H1 (cell line): ENCODE measurements around the gene GBF1. TPM values are rescaled to one million over a fixed set of nuclear protein-coding genes. Genes with fewer than 3 reads are reported as not detected.
A peak's percentile ranks its signal among the peaks of the same experiment; 100 is the strongest.

Experiments used
- ASH2L ChIP-seq: fragments of 200-600, 300-600 bp; sonication (generic); IDR thresholded peaks from one replicate; pipeline ENCODE4 v1.7.1; 2017; ENCODE audit warnings: low read length
- CREB1 ChIP-seq: IDR thresholded peaks from 2 replicates; pipeline ENCODE4 v1.6.1; 2012; ENCODE audit warnings: inconsistent platforms
- CTCF ChIP-seq, 3 experiments: IDR thresholded peaks; 1 replicate in 2 of 3; 2 replicates in 1 of 3; pipeline versions ENCODE4 v1.5.1 to v1.6.1; 2011; ENCODE audit warnings: low read length in 3 of 3, mild to moderate bottlenecking in 3 of 3, inconsistent platforms in 2 of 3, low read depth in 1 of 3, moderate library complexity in 1 of 3; ENCODE audit not compliant: insufficient read depth in 1 of 3; ENCODE audit errors: control extremely low read depth in 1 of 3
- E2F6 ChIP-seq: IDR thresholded peaks from 2 replicates; pipeline ENCODE4 v1.6.1; 2012; ENCODE audit warnings: inconsistent platforms
- FOSL1 ChIP-seq: IDR thresholded peaks from 2 replicates; pipeline ENCODE4 v1.6.1; 2011; ENCODE audit warnings: mild to moderate bottlenecking, low read depth, low read length, moderate library complexity; ENCODE audit not compliant: insufficient read depth
- GABPA ChIP-seq: IDR thresholded peaks from 2 replicates; pipeline ENCODE4 v1.6.1; 2011; ENCODE audit warnings: mild to moderate bottlenecking, low read length, moderate library complexity, borderline replicate concordance; ENCODE audit not compliant: insufficient read depth
- HDAC6 ChIP-seq: IDR thresholded peaks from one replicate; pipeline ENCODE4 v1.7.1; 2012; ENCODE audit warnings: low read depth, mild to moderate bottlenecking, inconsistent platforms, low read length, moderate library complexity
- JUN ChIP-seq: IDR thresholded peaks from 2 replicates; pipeline ENCODE4 v1.6.1; 2011; ENCODE audit warnings: low read depth, mild to moderate bottlenecking, improper control_type of control experiment, low read length
- MAFK ChIP-seq: IDR thresholded peaks from 2 replicates; pipeline ENCODE4 v1.6.1; 2012; ENCODE audit warnings: low read depth, mild to moderate bottlenecking, improper control_type of control experiment, low read length
- MAX ChIP-seq: IDR thresholded peaks from 2 replicates; pipeline ENCODE4 v1.6.1; 2012; ENCODE audit warnings: inconsistent platforms
- POLR2AphosphoS5 ChIP-seq: IDR thresholded peaks from 2 replicates; pipeline ENCODE4 v1.6.1; 2011; ENCODE audit warnings: low read depth, low read length
- RAD21 ChIP-seq, 2 experiments: IDR thresholded peaks in 1 of 2; conservative IDR thresholded peaks in 1 of 2; 2 replicates each; pipeline ENCODE4 v1.6.1; 2011; ENCODE audit warnings: low read depth in 2 of 2, low read length in 2 of 2, improper control_type of control experiment in 1 of 2, inconsistent platforms in 1 of 2, mild to moderate bottlenecking in 1 of 2, moderate library complexity in 1 of 2
- SAP30 ChIP-seq: fragments of 300-600 bp; sonication (generic); IDR thresholded peaks from 2 replicates; pipeline ENCODE4 v1.7.1; 2012; ENCODE audit warnings: low read length, moderate library complexity, mild to moderate bottlenecking, inconsistent platforms; ENCODE audit not compliant: insufficient read depth, insufficient replicate concordance
- SIX5 ChIP-seq: IDR thresholded peaks from 2 replicates; pipeline ENCODE4 v1.6.1; 2011; ENCODE audit warnings: mild to moderate bottlenecking, low read depth, low read length
- SRF ChIP-seq: IDR thresholded peaks from 2 replicates; pipeline ENCODE4 v1.6.1; 2011; ENCODE audit warnings: mild to moderate bottlenecking, low read depth, low read length, moderate library complexity
- SUZ12 ChIP-seq: fragments of 200-600 bp; sonication (generic); IDR thresholded peaks from 2 replicates; pipeline ENCODE4 v1.6.1; 2012; ENCODE audit warnings: mild to moderate bottlenecking, inconsistent platforms, low read length, moderate library complexity, mixed read lengths
- TAF1 ChIP-seq: IDR thresholded peaks from 2 replicates; pipeline ENCODE4 v1.6.1; 2011; ENCODE audit warnings: mild to moderate bottlenecking, low read depth, low read length
- TAF7 ChIP-seq: optimal IDR thresholded peaks from 2 replicates; pipeline ENCODE3; 2011; ENCODE audit warnings: low read depth, mild to moderate bottlenecking, inconsistent platforms, low read length, moderate library complexity, borderline replicate concordance
- USF2 ChIP-seq: IDR thresholded peaks from 2 replicates; pipeline ENCODE4 v1.6.1; 2011; ENCODE audit warnings: low read length, improper control_type of control experiment
- polyA plus RNA-seq, 7 experiments: library from polyadenylated mRNA; depleted of rRNA in 3 of 7; stranded (reverse) in 5 of 7; unstranded in 2 of 7; fragments of >200 nt in 5 of 7; fragments of 200-250 nt in 2 of 7; gene quantifications; 1 replicate in 5 of 7; 2 replicates in 1 of 7; 4 replicates in 1 of 7; pipeline versions ENCODE4 v1.2.1 to v1.2.3, GENCODE V29; 2011 to 2013; ENCODE audit warnings: missing spikeins in 2 of 7, mixed read lengths in 2 of 7
- total RNA-seq: library from RNA; stranded (reverse); fragmentation: NEBNext Ultra II Directional; extraction: Animal tissue kit (Norgen Biotek cat#: 25700); gene quantifications from 2 replicates; pipeline ENCODE4 v1.2.1, GENCODE V29; 2021

Gene GBF1
- total and polyA plus RNA-seq, 2 of the 8 experiments (the other 6 are each of a cell fraction or from before 2014, with no cell fraction given): 11.0 to 25.5 TPM

- TF ChIP-seq POLR2AphosphoS5: peak; percentile 75
- TF ChIP-seq SIX5: no peak
- TF ChIP-seq E2F6: peak; percentile 96
- TF ChIP-seq CREB1: peak; percentile 71
- peak; percentile 46 for TF ChIP-seq TAF7
- TF ChIP-seq HDAC6: no peak
- peak in 2 of 3 experiments; percentile 86 to 90; a peak in 3 of 4 replicates for TF ChIP-seq CTCF (IDR thresholded peaks at IDR 0.05; ENCODE audit: control extremely low read depth in 1 of 3, insufficient read depth in 1 of 3, low read depth in 1 of 3, low read length in 3 of 3)
- TF ChIP-seq FOSL1: no peak
- TF ChIP-seq RAD21 (IDR thresholded peaks at IDR 0.05 in 1 of 2, conservative IDR thresholded peaks at IDR 0.05 in 1 of 2; ENCODE audit: low read depth in 2 of 2, low read length in 2 of 2): peak; percentile 69 to 79
- peak; percentile 99 for TF ChIP-seq MAX
- no peak for TF ChIP-seq MAFK
- no peak for TF ChIP-seq TAF1
- no peak for TF ChIP-seq ASH2L
- 0 out of 2 replicates have a peak, but pooled peaks have one; percentile 22 for TF ChIP-seq USF2
- TF ChIP-seq JUN: no peak
- 0 out of 2 replicates have a peak, but pooled peaks have one; percentile 53 for TF ChIP-seq GABPA
- no peak for TF ChIP-seq SUZ12
- no peak for TF ChIP-seq SAP30
- no peak for TF ChIP-seq SRF
Measured at GRCh38 chr10:102422545-102423129, 177.3 kb downstream of the GBF1 start (continued).
